H9 (cell line): ENCODE results near the gene ZIC4. TPM values are rescaled to one million over a fixed set of nuclear protein-coding genes. Genes with fewer than 3 reads are reported as not detected.

Experiments
- DNase-seq: peaks from one replicate; pipeline ENCODE4 v3.0.0-alpha.2; 2017
- H2AFZ ChIP-seq: one replicate; pipeline ENCODE4 v1.6.1; 2013; ENCODE audit warnings: mild to moderate bottlenecking, low read length, control low read depth, moderate library complexity
- H2AK5ac ChIP-seq: 2 replicates; pipeline ENCODE4 v1.6.1; 2013; ENCODE audit warnings: low read length, control low read depth, mixed read lengths; ENCODE audit not compliant: insufficient read length
- H2BK120ac ChIP-seq: one replicate; pipeline ENCODE4 v1.6.1; 2013; ENCODE audit warnings: low read depth, mild to moderate bottlenecking, low read length, control low read depth, inconsistent platforms; ENCODE audit not compliant: poor library complexity, severe bottlenecking
- H2BK12ac ChIP-seq: 2 replicates; pipeline ENCODE4 v1.6.1; 2013; ENCODE audit warnings: low read length, control low read depth, mixed read lengths, low read depth; ENCODE audit not compliant: insufficient read length
- H2BK15ac ChIP-seq: 2 replicates; pipeline ENCODE4 v1.6.1; 2013; ENCODE audit warnings: low read depth, low read length, control low read depth
- H2BK20ac ChIP-seq: one replicate; pipeline ENCODE4 v1.6.1; 2013; ENCODE audit warnings: low read depth, mild to moderate bottlenecking, low read length, control low read depth, inconsistent platforms; ENCODE audit not compliant: poor library complexity, severe bottlenecking
- H2BK5ac ChIP-seq: 2 replicates; pipeline ENCODE4 v1.6.1; 2013; ENCODE audit warnings: low read length, control low read depth, mixed read lengths; ENCODE audit not compliant: insufficient read length
- H3K14ac ChIP-seq: 2 replicates; pipeline ENCODE4 v1.6.1; 2013; ENCODE audit warnings: low read length, control low read depth; ENCODE audit not compliant: insufficient read depth
- H3K18ac ChIP-seq: 2 replicates; pipeline ENCODE4 v1.6.1; 2013; ENCODE audit warnings: low read depth, mild to moderate bottlenecking, mixed read lengths, low read length, control low read depth; ENCODE audit not compliant: insufficient read length
- H3K23ac ChIP-seq: 2 replicates; pipeline ENCODE4 v1.6.1; 2013; ENCODE audit warnings: low read length, control low read depth, mixed read lengths, low read depth; ENCODE audit not compliant: insufficient read length
- H3K23me2 ChIP-seq: 2 replicates; pipeline ENCODE4 v1.6.1; 2013; ENCODE audit warnings: low read depth, mild to moderate bottlenecking, mixed read lengths, low read length, control low read depth; ENCODE audit not compliant: insufficient read length, poor library complexity, severe bottlenecking
- H3K27ac ChIP-seq: 2 replicates; pipeline ENCODE4 v1.5.1; 2013; ENCODE audit warnings: low read length, control low read depth, mixed read lengths, low read depth; ENCODE audit not compliant: insufficient read length
- H3K27me3 ChIP-seq: 2 replicates; pipeline ENCODE4 v1.6.1; 2013; ENCODE audit warnings: low read length, control low read depth, inconsistent platforms; ENCODE audit not compliant: insufficient read depth
- H3K4ac ChIP-seq: 2 replicates; pipeline ENCODE4 v1.6.1; 2013; ENCODE audit warnings: low read depth, mild to moderate bottlenecking, control low read depth, inconsistent platforms, low read length, moderate library complexity
- H3K4me1 ChIP-seq: 2 replicates; pipeline ENCODE4 v1.6.1; 2013; ENCODE audit warnings: low read length, control low read depth, inconsistent platforms; ENCODE audit not compliant: insufficient read depth
- H3K4me2 ChIP-seq: 2 replicates; pipeline ENCODE4 v1.6.1; 2013; ENCODE audit warnings: low read length, control low read depth, mixed read lengths; ENCODE audit not compliant: insufficient read length, insufficient read depth
- H3K56ac ChIP-seq: 2 replicates; pipeline ENCODE4 v1.6.1; 2013; ENCODE audit warnings: low read depth, mild to moderate bottlenecking, mixed read lengths, low read length, control low read depth; ENCODE audit not compliant: insufficient read length
- H3K79me1 ChIP-seq: 2 replicates; pipeline ENCODE4 v1.6.1; 2013; ENCODE audit warnings: low read depth, mild to moderate bottlenecking, moderate library complexity, low read length, control low read depth, inconsistent platforms; ENCODE audit not compliant: insufficient read depth, poor library complexity, severe bottlenecking
- H3K79me2 ChIP-seq: 2 replicates; pipeline ENCODE4 v1.6.1; 2013; ENCODE audit warnings: low read length, control low read depth, inconsistent platforms; ENCODE audit not compliant: insufficient read depth
- H3K9ac ChIP-seq: 2 replicates; pipeline ENCODE4 v1.6.1; 2013; ENCODE audit warnings: low read length, control low read depth, mixed read lengths; ENCODE audit not compliant: insufficient read length; ENCODE audit errors: extremely low read depth
- H3K9me3 ChIP-seq: one replicate; pipeline ENCODE4 v1.6.1; 2013; ENCODE audit warnings: low read depth, low read length, inconsistent platforms; ENCODE audit not compliant: control insufficient read depth
- H3T11ph ChIP-seq: one replicate; pipeline ENCODE4 v1.6.1; 2013; ENCODE audit warnings: mild to moderate bottlenecking, low read length, control low read depth, inconsistent platforms
- H4K20me1 ChIP-seq: one replicate; pipeline ENCODE4 v1.6.1; 2013; ENCODE audit not compliant: control insufficient read depth, insufficient read length, insufficient read depth
- H4K5ac ChIP-seq: 2 replicates; pipeline ENCODE4 v1.6.1; 2013; ENCODE audit warnings: low read depth, mild to moderate bottlenecking, mixed read lengths, low read length, control low read depth; ENCODE audit not compliant: insufficient read length
- H4K8ac ChIP-seq: replicated peaks from 2 replicates; pipeline ENCODE4 v1.6.1; 2013; ENCODE audit warnings: low read length, control low read depth, mixed read lengths, low read depth; ENCODE audit not compliant: insufficient read length
- H4K91ac ChIP-seq: 2 replicates; pipeline ENCODE4 v1.6.1; 2013; ENCODE audit warnings: low read depth, mild to moderate bottlenecking, moderate library complexity, mixed read lengths, low read length, control low read depth; ENCODE audit not compliant: insufficient read length
- H3K27ac Mint-ChIP-seq, 3 experiments: 2 replicates in 2 of 3; 3 replicates in 1 of 3; pipeline ENCODE4 v1.8.0; 2020 to 2021; ENCODE audit warnings: mixed read lengths in 3 of 3, mild to moderate bottlenecking in 1 of 3, moderate library complexity in 1 of 3
- H3K27me3 Mint-ChIP-seq: 2 replicates; pipeline ENCODE4 v1.8.0; 2021; ENCODE audit warnings: low read depth, mild to moderate bottlenecking, moderate library complexity, mixed read lengths
- H3K36me3 Mint-ChIP-seq, 3 experiments: 2 replicates in 2 of 3; 3 replicates in 1 of 3; pipeline ENCODE4 v1.8.0; 2020 to 2021; ENCODE audit warnings: low read depth in 3 of 3, mixed read lengths in 3 of 3; ENCODE audit not compliant: insufficient read depth in 1 of 3
- H3K4me1 Mint-ChIP-seq, 2 experiments: 2 replicates each; pipeline ENCODE4 v1.8.0; 2020; ENCODE audit warnings: mixed read lengths in 2 of 2
- H3K4me3 Mint-ChIP-seq, 2 experiments: 2 replicates in 1 of 2; 3 replicates in 1 of 2; pipeline ENCODE4 v1.8.0; 2020 to 2021; ENCODE audit warnings: mild to moderate bottlenecking in 2 of 2, mixed read lengths in 2 of 2, moderate library complexity in 1 of 2
- H3K9me3 Mint-ChIP-seq, 2 experiments: 2 replicates in 1 of 2; 3 replicates in 1 of 2; pipeline ENCODE4 v1.8.0; 2020; ENCODE audit warnings: mild to moderate bottlenecking in 2 of 2, mixed read lengths in 2 of 2, moderate library complexity in 1 of 2
- CTCF ChIP-seq: fragments of 200-600 bp; sonication (generic); conservative IDR thresholded peaks from 3 replicates; pipeline ENCODE4 v1.8.0; 2021; ENCODE audit warnings: antibody characterized with exemption, mild to moderate bottlenecking
- WGBS: extraction: QIAGEN DNeasy Blood & Tissue Kit; methylation state at CpG from one replicate; pipeline ENCODE4 v1.1.7; 2013; ENCODE audit warnings: missing lambda C conversion rate, low lambda C conversion rate, mixed read lengths; ENCODE audit not compliant: insufficient read length; ENCODE audit errors: extremely low coverage; 5-methylcytosine and 5-hydroxymethylcytosine counted together
- total RNA-seq: library from RNA; stranded (reverse); gene quantifications from 2 replicates; pipeline ENCODE4 v1.2.1, GENCODE V29; 2021

Gene ZIC4
- total RNA-seq, 1 experiment from 2014 or later, result not detected

DNA sequence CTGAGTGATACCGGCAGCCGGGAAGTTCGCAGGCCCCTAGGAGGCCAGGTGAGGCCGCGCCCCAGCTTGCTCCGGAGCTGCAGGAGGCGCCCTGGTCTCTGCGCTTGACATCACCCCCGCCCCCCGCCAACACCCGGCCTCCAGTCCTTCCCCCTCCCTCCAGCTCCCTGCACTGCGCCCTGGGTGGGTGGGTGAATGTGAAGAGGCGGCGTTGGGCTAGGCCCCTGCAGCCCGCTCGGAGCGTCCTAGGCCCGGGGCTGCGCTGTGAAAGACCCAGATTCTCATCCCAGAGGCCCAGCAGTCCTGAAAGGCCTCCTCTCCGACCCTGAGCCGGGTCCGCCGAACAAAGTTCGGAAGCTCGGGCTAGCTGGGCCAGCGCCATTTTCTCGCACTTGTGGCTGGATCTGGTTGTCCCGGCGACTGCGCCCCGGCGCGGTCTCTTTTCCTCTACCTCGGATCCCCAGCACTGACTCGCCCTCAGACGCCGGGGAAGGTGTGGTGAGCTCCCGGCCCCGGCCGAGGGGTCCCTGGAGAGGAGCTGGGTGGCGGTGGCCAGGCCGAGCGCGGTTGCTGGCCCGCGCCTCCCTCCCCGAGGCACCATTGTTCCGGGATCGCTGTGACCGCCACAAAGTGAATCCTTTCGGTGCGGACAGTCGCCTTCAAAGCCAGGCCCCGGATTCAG lies 12.9 kb downstream of the ZIC4 start:
- Histone ChIP-seq H3K27ac (no peak overlapping the region), H3T11ph (no peak overlapping the region), H2AFZ (no peak overlapping the region), H3K79me2 (no peaks in the 10 kb centered on the region), H2BK20ac (no peak overlapping the region), H2BK5ac (no peak overlapping the region), H3K4ac (no peak overlapping the region), H4K5ac (no peak overlapping the region), H4K8ac (no peak overlapping the region), H3K14ac (peak overlapping the region; percentile 93), H3K4me2 (peak overlapping the region; percentile 83), H3K56ac (no peak overlapping the region), H3K18ac (peak overlapping the region; percentile 80), H3K23ac (no peak overlapping the region), H3K79me1 (no peaks in the 10 kb centered on the region), H4K20me1 (no peaks in the 10 kb centered on the region), H3K4me1 (no peaks in the 10 kb centered on the region; the same call in none of the 2 replicates), H3K27me3 (peaks cover 82% of the 10 kb centered on the region), H4K91ac (no peak overlapping the region), H2BK12ac (peak overlapping the region; percentile 38), H3K23me2 (peaks cover 29% of the 10 kb centered on the region), H2AK5ac (no peak overlapping the region), H2BK15ac (no peak overlapping the region), H3K9ac (peak overlapping the region; percentile 48), H3K9me3 (no peaks in the 10 kb centered on the region), H2BK120ac (no peak overlapping the region)
- Mint-ChIP-seq H3K4me3 (peak overlapping the region; percentile 63 to 82), H3K4me1 (peaks cover 39 to 79% of the 10 kb centered on the region in 2 experiments), H3K27ac (no peak overlapping the region), H3K36me3 (peaks cover 0 to 2% (median 0%) of the 10 kb centered on the region in 3 experiments; a peak in 1 of 7 replicates), H3K27me3 (peaks cover 100% of the 10 kb centered on the region), H3K9me3 (peaks cover 3 to 17% of the 10 kb centered on the region in 2 experiments; a peak in 3 of 5 replicates)
- WGBS, result no CpG with 5 or more reads among the region's 54 CpGs
- DNase-seq, result peak; percentile 91
- TF ChIP-seq CTCF, result no peak
